NCI-H2196 treated with DMSO at 0.1 percent for 48 hours (cell line): ENCODE results near the gene DDT.
"Not testable (repeated sequence)": the region's sequence is repeated elsewhere in the genome, so short reads cannot be mapped to it uniquely, and the experiment has no call there.

Experiments used
- DNase-seq: peaks from one replicate; lab custom pipeline; 2025; ENCODE audit not compliant: unreplicated experiment; lab: John Stamatoyannopoulos, UW

DDT gene

GRCh38 chr22:23953485-23953884 is 20.8 kb downstream of the DDT start:
- DNase-seq = not testable (repeated sequence)

GRCh38 chr22:23952794-23953405 is 21.3 kb downstream of the DDT start:
- not testable (repeated sequence) for DNase-seq

DNA sequence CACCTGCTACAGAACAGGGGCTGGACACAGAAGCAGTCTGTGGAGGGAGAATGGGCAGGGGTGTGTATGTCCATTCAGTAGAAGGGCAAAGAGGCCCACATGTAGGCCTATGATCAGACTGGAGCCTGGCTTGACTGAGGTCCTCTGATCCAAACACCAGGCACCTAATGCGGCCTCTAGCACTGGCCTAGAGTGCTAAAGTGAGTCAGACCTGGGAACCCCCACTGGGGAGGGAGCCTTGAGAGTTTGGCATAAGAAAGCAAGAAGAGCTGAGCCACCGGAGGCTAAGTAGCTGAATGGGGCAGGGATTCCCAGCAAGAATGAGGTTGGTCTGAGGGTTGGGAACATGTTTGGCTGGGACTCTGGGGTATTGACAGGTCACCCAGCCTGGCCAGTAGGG is 22.9 kb downstream of the DDT start:
- not testable (repeated sequence) for DNase-seq

DNA sequence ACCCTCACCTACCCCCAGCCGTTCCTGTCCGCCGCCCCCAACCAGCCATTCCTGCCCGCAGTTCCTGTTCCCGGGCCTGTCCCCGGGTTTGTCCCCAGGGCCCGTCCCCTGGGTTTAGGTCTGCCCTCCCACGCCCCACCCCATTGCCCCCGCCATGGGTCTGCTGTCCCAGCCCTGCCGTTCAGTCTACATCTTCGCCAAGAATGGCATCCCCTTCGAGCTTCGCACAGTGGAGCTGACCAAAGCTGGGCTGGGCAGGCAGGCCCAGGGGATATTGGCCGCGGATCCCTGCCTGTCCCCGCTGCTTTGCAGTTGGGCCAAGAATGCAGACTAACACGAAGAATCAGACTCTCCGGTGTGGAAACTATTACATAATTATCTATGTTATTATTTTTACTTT is 24.5 kb downstream of the DDT start:
- not testable (repeated sequence) for DNase-seq

- not testable (repeated sequence) for DNase-seq
These were observed 26.9 kb downstream of the DDT start for GRCh38 chr22:23947391-23947790.

- DNase-seq = not testable (repeated sequence)
These were observed 34.1 kb downstream of the DDT start for GRCh38 chr22:23940166-23940565.

- no peak for DNase-seq
These were observed 35.3 kb downstream of the DDT start for GRCh38 chr22:23939017-23939357.

GRCh38 chr22:23938328-23939016 is 35.8 kb downstream of the DDT start:
- DNase-seq = no peak

- no peak for DNase-seq
These were observed 47.7 kb downstream of the DDT start for GRCh38 chr22:23926561-23926960.

GRCh38 chr22:23925020-23925606 is 49.1 kb downstream of the DDT start:
- DNase-seq = no peak

DNA sequence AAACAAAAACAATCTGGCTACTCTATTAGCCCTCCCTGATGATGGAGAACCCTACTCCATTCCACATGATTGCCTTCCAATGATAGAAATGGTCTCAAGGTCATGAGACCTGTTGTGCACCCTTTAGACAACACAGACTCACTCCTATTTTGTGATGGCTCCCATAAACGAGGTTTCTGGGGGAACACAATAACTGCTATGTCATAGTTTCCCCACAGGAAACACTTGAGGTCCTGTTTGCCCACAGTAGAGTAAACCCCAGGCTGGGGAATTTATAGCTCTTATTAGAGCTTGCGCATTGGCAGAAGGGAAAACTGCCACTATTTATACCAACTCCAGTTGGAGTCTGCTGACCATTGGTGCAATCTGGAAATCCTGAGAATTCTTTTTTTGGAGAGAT is 51.3 kb downstream of the DDT start:
- DNase-seq = no peak

GRCh38 chr22:23921586-23922201 is 52.5 kb downstream of the DDT start:
- not testable (repeated sequence) for DNase-seq
